Measurements from ENCODE around the gene UBTD2. TPM values are rescaled to one million over a fixed set of nuclear protein-coding genes. Genes with fewer than 3 reads are reported as not detected.

The UBTD2 gene
- total and polyA plus RNA-seq, 2 donors (not counting 1 experiment from before 2014, with no cell fraction given), result 1.4 to 9.2 TPM

GRCh38 chr5:172187118-172188032 lies 96.2 kb downstream of the UBTD2 start:
- Mint-ChIP-seq H3K4me1 (peaks cover 46% of the 10 kb centered on the region), H3K27ac (peak overlapping the region; percentile 99), H3K4me3 (peak overlapping the region; percentile 100), H3K9me3 (ENCODE audit: insufficient read depth) (no peaks in the 10 kb centered on the region), H3K27me3 (no peaks in the 10 kb centered on the region)
- peaks cover 23% of the 10 kb centered on the region for H4K20me1 ChIP-seq (ENCODE audit: control insufficient read depth, insufficient read depth, low read length, poor library complexity, severe bottlenecking)
- no peaks in the 10 kb centered on the region for H3K27me3 ChIP-seq (replicated peaks in 1 of 4; ENCODE audit: control extremely low read depth in 1 of 4, control insufficient read depth in 3 of 4, insufficient read depth in 4 of 4, low read length in 3 of 4)
- peak overlapping the region; percentile 91 for H3K4me2 ChIP-seq (replicated peaks; ENCODE audit: low read depth, low read length, poor library complexity, severe bottlenecking)
- TF ChIP-seq CTCF (IDR thresholded peaks at IDR 0.05) (no peak), EZH2 (IDR thresholded peaks at IDR 0.05; ENCODE audit: borderline replicate concordance, insufficient read depth, low read depth, low read length, poor library complexity, severe bottlenecking) (no peak)
- 1% methylated on average over 66 of the region's 66 CpGs for WGBS (ENCODE audit: insufficient coverage)
- peaks cover 0 to 16% of the 10 kb centered on the region in 2 experiments for H3K36me3 ChIP-seq (replicated peaks in 1 of 2; ENCODE audit: control extremely low read depth in 1 of 2, control insufficient read depth in 1 of 2, extremely low read depth in 1 of 2, insufficient read depth in 2 of 2, low read length in 1 of 2)
- peaks cover 40 to 57% of the 10 kb centered on the region in 2 donors for H3K4me1 ChIP-seq (ENCODE audit: control insufficient read depth in 2 of 2, insufficient read depth in 2 of 2, low read length in 2 of 2)
- H3K9me3 ChIP-seq (ENCODE audit: control extremely low read depth in 1 of 3, control insufficient read depth in 2 of 3, insufficient read depth in 1 of 3, low read length in 2 of 3), result no peaks in the 10 kb centered on the region
- DNase-seq (peak; percentile 73), ATAC-seq (ENCODE audit: low read depth) (peak; percentile 28)
- H3K27ac ChIP-seq (ENCODE audit: low read length in 2 of 2), result peak overlapping the region; percentile 74 to 89
- CTCF ChIA-PET, result interaction anchor here (0.9 to 11.2 kb wide), 15 partner anchors 8 to 276 kb away, joined by 3 to 245 read pairs (median 8); partner anchors contain the start of genes FBXW11 and UBTD2
- peaks cover 52% of the 10 kb centered on the region for H3K79me2 ChIP-seq (ENCODE audit: control insufficient read depth, insufficient read depth, low read length)
- POLR2A ChIA-PET, result interaction anchor here (0.9 to 6.1 kb wide), 6 partner anchors 11 to 180 kb away, joined by 5 to 95 read pairs (median 12); partner anchors contain the start of genes FBXW11 and UBTD2
- intact Hi-C loops (cut with micrococcal nuclease), result loop anchor here (1.0 to 10.0 kb wide), 11 partner anchors 8 to 1427 kb away; partner anchors contain the start of genes BOD1, FBXW11 and UBTD2
- peak overlapping the region; percentile 90 for H3K9ac ChIP-seq (ENCODE audit: low read length)
- peak overlapping the region; percentile 88 to 99 (median 98) for H3K4me3 ChIP-seq (ENCODE audit: control extremely low read depth in 1 of 5, extremely low read depth in 1 of 5, insufficient read depth in 1 of 5, low read depth in 2 of 5, low read length in 4 of 5)
- peak overlapping the region; percentile 71 for H2AFZ ChIP-seq (ENCODE audit: insufficient read depth, low read depth, low read length, poor library complexity, severe bottlenecking)

Data from B cell (primary cell).